PC-3 (cell line): ENCODE measurements around the gene BCAS4. TPM values are rescaled to one million over a fixed set of nuclear protein-coding genes. Genes with fewer than 3 reads are reported as not detected.

Experiments
- ATAC-seq: fragments of 200-7000 bp; cut with Tn5 transposase; 2 replicates; pipeline ENCODE4 v1.9.1; 2020; ENCODE audit warnings: mild to moderate bottlenecking, moderate library complexity
- BruUV-seq: library from RNA; stranded (reverse); fragments of 400-500 nt; replicated peaks from 2 replicates; lab custom pipeline; 2021; lab: Mats Ljungman, UMichigan
- CTCF ChIA-PET: fragments of 300-600 bp; sonication (Branson Sonifier 250); formaldehyde crosslinking; loops from one replicate; lab custom pipeline; 2022; ENCODE audit warnings: antibody characterized with exemption; lab: Charles Lee
- POLR2A ChIA-PET: fragments of 300-600 bp; sonication (Branson Sonifier 250); formaldehyde crosslinking; loops from one replicate; lab custom pipeline; 2022; ENCODE audit warnings: antibody characterized with exemption; ENCODE audit not compliant: unreplicated experiment; lab: Charles Lee
- DNase-seq: peaks from one replicate; pipeline ENCODE4 v3.0.0-alpha.2; 2015
- H2AFZ ChIP-seq: fragments of 300-600 bp; sonication (generic); 2 replicates; pipeline ENCODE4 v1.6.0; 2016; ENCODE audit warnings: antibody characterized with exemption, low read length
- H3F3A ChIP-seq: fragments of 300-600 bp; sonication (generic); one replicate; pipeline ENCODE4 v1.6.0; 2017; ENCODE audit warnings: antibody characterized with exemption, low read length, control low read depth, mild to moderate bottlenecking; ENCODE audit not compliant: unreplicated experiment
- H3K27ac ChIP-seq: fragments of 300-600 bp; sonication (generic); 2 replicates; pipeline ENCODE4 v1.5.1; 2016; ENCODE audit warnings: mild to moderate bottlenecking, low read length
- H3K27me3 ChIP-seq: fragments of 300-600 bp; sonication (generic); 2 replicates; pipeline ENCODE4 v1.6.1; 2016; ENCODE audit warnings: low read length, mixed read lengths
- H3K36me3 ChIP-seq: fragments of 300-600 bp; sonication (generic); 2 replicates; pipeline ENCODE4 v1.6.1; 2016; ENCODE audit warnings: low read depth, mixed run types, low read length, mixed read lengths
- H3K4me1 ChIP-seq: fragments of 300-600 bp; sonication (generic); 2 replicates; pipeline ENCODE4 v1.5.1; 2016; ENCODE audit warnings: low read length; ENCODE audit not compliant: insufficient read depth
- H3K4me2 ChIP-seq: fragments of 300-600 bp; sonication (generic); 2 replicates; pipeline ENCODE4 v1.6.0; 2016; ENCODE audit warnings: low read length
- H3K4me3 ChIP-seq: fragments of 300-600 bp; sonication (generic); 2 replicates; pipeline ENCODE4 v1.5.1; 2016; ENCODE audit warnings: mild to moderate bottlenecking, low read length, mixed read lengths
- H3K79me2 ChIP-seq: fragments of 300-600 bp; sonication (generic); 2 replicates; pipeline ENCODE4 v1.6.1; 2017; ENCODE audit warnings: low read length, mixed read lengths
- H3K9ac ChIP-seq: fragments of 300-600 bp; sonication (generic); 2 replicates; pipeline ENCODE4 v1.6.0; 2016; ENCODE audit warnings: mild to moderate bottlenecking, low read length
- H3K9me2 ChIP-seq: fragments of 300-600 bp; sonication (generic); replicated peaks from 2 replicates; pipeline ENCODE4 v1.6.1; 2016; ENCODE audit warnings: mixed run types, low read length, mixed read lengths
- H3K9me3 ChIP-seq: fragments of 300-600 bp; sonication (generic); 2 replicates; pipeline ENCODE4 v1.6.1; 2016; ENCODE audit warnings: low read length, mixed read lengths
- H4K20me1 ChIP-seq: fragments of 300-600 bp; sonication (generic); 2 replicates; pipeline ENCODE4 v1.6.1; 2016; ENCODE audit warnings: low read length, mixed read lengths
- CTCF ChIP-seq: fragments of 300-600 bp; sonication (generic); conservative IDR thresholded peaks from 2 replicates; pipeline ENCODE4 v1.5.1; 2017; ENCODE audit warnings: antibody characterized with exemption, low read depth, mild to moderate bottlenecking, low read length
- EZH2 ChIP-seq: fragments of 300-600 bp; sonication (generic); IDR thresholded peaks from one replicate; pipeline ENCODE4 v1.6.1; 2017; ENCODE audit warnings: antibody characterized with exemption, mild to moderate bottlenecking, low read length; ENCODE audit not compliant: unreplicated experiment
- EZH2phosphoT487 ChIP-seq: fragments of 300-600 bp; sonication (generic); IDR thresholded peaks from 2 replicates; pipeline ENCODE4 v1.6.1; 2018; ENCODE audit warnings: mild to moderate bottlenecking, antibody characterized with exemption, low read length, borderline replicate concordance
- intact Hi-C: fragments of 100-400 bp; cut with micrococcal nuclease; formaldehyde crosslinking; loops from 2 replicates; pipeline ENCODE4 v1.9.0; 2023
- total RNA-seq: library from RNA; depleted of rRNA; stranded (reverse); fragments of >200 nt; gene quantifications from 2 replicates; pipeline ENCODE4 v1.2.3, GENCODE V29; 2014

The BCAS4 gene
- total RNA-seq, 1 experiment from 2014 or later = 56.9 TPM

DNA sequence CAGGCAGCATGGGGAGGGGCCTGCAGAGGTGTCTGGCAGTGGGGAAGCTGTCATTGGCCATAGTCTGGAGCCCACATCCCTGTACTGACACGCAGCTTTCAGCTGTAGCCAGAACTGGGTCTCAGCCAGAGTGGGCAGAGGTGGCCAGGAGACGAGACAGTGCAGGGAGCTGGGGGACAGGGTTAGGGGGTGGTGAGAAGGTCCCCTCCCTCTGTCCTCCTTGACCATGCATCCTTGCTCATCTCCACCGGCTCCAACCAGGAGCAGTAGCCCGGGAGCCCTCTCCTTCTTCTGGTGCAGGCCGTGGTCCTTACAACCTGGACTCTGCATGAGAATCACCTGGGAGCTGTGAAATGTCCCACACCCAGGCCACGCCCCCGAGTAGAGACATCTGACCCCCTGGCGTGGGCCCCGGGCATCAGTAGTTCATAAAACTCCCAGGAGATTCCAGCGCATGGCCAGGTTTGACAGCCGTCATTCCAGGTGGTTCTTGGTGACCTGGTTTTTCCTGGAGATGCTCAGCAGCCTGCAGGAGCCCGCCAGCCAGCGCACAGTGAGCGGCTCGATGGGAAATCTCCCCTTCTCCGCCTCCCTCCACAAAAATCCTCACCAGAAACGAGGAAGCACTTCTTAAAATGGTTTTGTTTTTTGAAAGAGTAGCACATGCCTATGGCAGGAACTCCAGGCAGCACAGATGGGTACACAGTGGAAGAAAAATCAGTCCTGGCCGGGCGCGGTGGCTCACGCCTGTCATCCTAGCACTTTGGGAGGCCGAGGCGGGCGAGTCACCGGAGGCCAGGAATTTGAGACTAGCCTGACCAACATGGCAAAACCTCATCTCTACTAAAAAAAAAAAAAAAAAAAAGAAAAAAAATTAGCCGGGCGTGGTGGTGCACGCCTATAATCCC lies 80.2 kb downstream of the BCAS4 start:
- Histone ChIP-seq H3K27me3 (no peaks in the 10 kb centered on the region), H3K79me2 (no peaks in the 10 kb centered on the region), H3F3A (no peaks in the 10 kb centered on the region), H3K4me3 (no peak overlapping the region), H3K9ac (no peak overlapping the region), H3K9me3 (no peaks in the 10 kb centered on the region), H3K9me2 (no peaks in the 10 kb centered on the region), H3K27ac (no peak overlapping the region), H2AFZ (no peak overlapping the region), H3K36me3 (no peaks in the 10 kb centered on the region), H3K4me1 (no peaks in the 10 kb centered on the region), H3K4me2 (no peak overlapping the region), H4K20me1 (no peaks in the 10 kb centered on the region)
- ATAC-seq = no peak
- BruUV-seq = no TSS peak
- CTCF ChIA-PET = no interaction called here
- no peak for TF ChIP-seq CTCF
- TF ChIP-seq EZH2phosphoT487 = no peak
- no peak for TF ChIP-seq EZH2
- DNase-seq = no peak
- POLR2A ChIA-PET = no interaction called here
- intact Hi-C loops = no loop called here

DNA sequence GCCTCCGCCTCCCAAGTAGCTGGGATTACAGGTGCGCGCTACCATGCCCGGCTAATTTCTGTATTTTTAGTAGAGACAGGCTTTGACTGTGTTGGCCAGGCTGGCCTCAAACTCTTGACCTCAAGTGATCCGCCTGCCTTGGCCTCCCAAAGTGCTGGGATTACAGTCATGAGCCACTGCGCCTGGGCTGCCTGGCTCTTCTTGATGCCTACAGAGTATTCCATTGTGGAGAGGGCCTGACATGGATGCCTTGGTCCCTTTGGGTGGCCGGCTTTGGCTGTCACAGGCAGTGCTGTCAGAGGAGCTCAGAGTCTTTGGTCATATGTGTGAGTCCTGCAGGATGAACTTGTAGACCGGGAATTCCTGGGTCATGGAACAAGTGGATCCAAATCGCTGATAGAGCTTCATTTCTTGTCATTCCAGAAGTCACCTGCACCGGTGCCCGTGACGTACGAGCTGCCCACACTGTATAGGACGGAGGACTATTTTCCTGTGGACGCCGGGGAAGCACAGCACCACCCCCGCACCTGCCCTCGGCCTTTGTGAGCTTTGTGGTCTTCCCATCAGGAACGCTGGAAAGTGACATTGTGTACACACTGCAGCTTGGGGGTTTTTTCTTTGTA lies 81.3 kb downstream of the BCAS4 start:
- TF ChIP-seq CTCF (no peak), EZH2 (no peak), EZH2phosphoT487 (no peak)
- Histone ChIP-seq H3K4me1 (no peaks in the 10 kb centered on the region), H3K79me2 (no peaks in the 10 kb centered on the region), H2AFZ (no peak overlapping the region), H3K27me3 (no peaks in the 10 kb centered on the region), H3K9ac (no peak overlapping the region), H4K20me1 (no peaks in the 10 kb centered on the region), H3F3A (no peaks in the 10 kb centered on the region), H3K4me3 (no peak overlapping the region), H3K4me2 (no peak overlapping the region), H3K27ac (no peak overlapping the region), H3K9me2 (no peaks in the 10 kb centered on the region), H3K36me3 (no peaks in the 10 kb centered on the region), H3K9me3 (no peaks in the 10 kb centered on the region)
- ChIA-PET POLR2A (no interaction called here), CTCF (no interaction called here)
- no peak for DNase-seq
- BruUV-seq = no TSS peak
- intact Hi-C loops = no loop called here
- ATAC-seq = no peak

- H3K4me2 ChIP-seq = no peak overlapping the region
- H3K27ac ChIP-seq = no peak overlapping the region
- H3F3A ChIP-seq = no peaks in the 10 kb centered on the region
- intact Hi-C loops = no loop called here
- H3K4me1 ChIP-seq = no peaks in the 10 kb centered on the region
- no peak for TF ChIP-seq CTCF
- no peak for TF ChIP-seq EZH2
- no peak for TF ChIP-seq EZH2phosphoT487
- no peaks in the 10 kb centered on the region for H4K20me1 ChIP-seq
- ATAC-seq (no peak), DNase-seq (no peak)
- H3K27me3 ChIP-seq = no peaks in the 10 kb centered on the region
- ChIA-PET CTCF (no interaction called here), POLR2A (no interaction called here)
- H3K36me3 ChIP-seq = no peaks in the 10 kb centered on the region
- H2AFZ ChIP-seq = no peak overlapping the region
- H3K9me3 ChIP-seq = no peaks in the 10 kb centered on the region
- H3K4me3 ChIP-seq = no peak overlapping the region
- no peak overlapping the region for H3K9ac ChIP-seq
- H3K9me2 ChIP-seq = no peaks in the 10 kb centered on the region
- no peaks in the 10 kb centered on the region for H3K79me2 ChIP-seq
- no TSS peak for BruUV-seq
Observed at GRCh38 chr20:50876816-50877215, 82.0 kb downstream of the BCAS4 start.
